ENCODE data around the gene ZXDC. TPM values are rescaled to one million over a fixed set of nuclear protein-coding genes. Genes with fewer than 3 reads are reported as not detected.

ZXDC gene, protein sequence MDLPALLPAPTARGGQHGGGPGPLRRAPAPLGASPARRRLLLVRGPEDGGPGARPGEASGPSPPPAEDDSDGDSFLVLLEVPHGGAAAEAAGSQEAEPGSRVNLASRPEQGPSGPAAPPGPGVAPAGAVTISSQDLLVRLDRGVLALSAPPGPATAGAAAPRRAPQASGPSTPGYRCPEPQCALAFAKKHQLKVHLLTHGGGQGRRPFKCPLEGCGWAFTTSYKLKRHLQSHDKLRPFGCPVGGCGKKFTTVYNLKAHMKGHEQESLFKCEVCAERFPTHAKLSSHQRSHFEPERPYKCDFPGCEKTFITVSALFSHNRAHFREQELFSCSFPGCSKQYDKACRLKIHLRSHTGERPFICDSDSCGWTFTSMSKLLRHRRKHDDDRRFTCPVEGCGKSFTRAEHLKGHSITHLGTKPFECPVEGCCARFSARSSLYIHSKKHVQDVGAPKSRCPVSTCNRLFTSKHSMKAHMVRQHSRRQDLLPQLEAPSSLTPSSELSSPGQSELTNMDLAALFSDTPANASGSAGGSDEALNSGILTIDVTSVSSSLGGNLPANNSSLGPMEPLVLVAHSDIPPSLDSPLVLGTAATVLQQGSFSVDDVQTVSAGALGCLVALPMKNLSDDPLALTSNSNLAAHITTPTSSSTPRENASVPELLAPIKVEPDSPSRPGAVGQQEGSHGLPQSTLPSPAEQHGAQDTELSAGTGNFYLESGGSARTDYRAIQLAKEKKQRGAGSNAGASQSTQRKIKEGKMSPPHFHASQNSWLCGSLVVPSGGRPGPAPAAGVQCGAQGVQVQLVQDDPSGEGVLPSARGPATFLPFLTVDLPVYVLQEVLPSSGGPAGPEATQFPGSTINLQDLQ
- total RNA-seq, result 10 to 100 TPM; 15.4 to 40.3 (median 20.2) TPM
- polyA plus RNA-seq, result 10 to 100 TPM in 1 of 2 donors, 1 to 10 TPM in 1; 8.7 to 10.9 TPM
- long read RNA-seq, donor 1, full-length matches to known transcripts, result 9 of 22 reads
- long read RNA-seq, donor 1, partial matches to known transcripts, result 2 of 22 reads
- long read RNA-seq, donor 1, other reads (novel, unspliced or antisense), result 11 of 22 reads
- long read RNA-seq, donor 2, partial matches to known transcripts, result 3 of 12 reads
- long read RNA-seq, donor 2, other reads (novel, unspliced or antisense), result 5 of 12 reads
- long read RNA-seq, donor 3, full-length matches to known transcripts, result 13 of 30 reads
- long read RNA-seq, donor 3, partial matches to known transcripts, result 4 of 30 reads
- long read RNA-seq, donor 3, other reads (novel, unspliced or antisense), result 13 of 30 reads

DNA sequence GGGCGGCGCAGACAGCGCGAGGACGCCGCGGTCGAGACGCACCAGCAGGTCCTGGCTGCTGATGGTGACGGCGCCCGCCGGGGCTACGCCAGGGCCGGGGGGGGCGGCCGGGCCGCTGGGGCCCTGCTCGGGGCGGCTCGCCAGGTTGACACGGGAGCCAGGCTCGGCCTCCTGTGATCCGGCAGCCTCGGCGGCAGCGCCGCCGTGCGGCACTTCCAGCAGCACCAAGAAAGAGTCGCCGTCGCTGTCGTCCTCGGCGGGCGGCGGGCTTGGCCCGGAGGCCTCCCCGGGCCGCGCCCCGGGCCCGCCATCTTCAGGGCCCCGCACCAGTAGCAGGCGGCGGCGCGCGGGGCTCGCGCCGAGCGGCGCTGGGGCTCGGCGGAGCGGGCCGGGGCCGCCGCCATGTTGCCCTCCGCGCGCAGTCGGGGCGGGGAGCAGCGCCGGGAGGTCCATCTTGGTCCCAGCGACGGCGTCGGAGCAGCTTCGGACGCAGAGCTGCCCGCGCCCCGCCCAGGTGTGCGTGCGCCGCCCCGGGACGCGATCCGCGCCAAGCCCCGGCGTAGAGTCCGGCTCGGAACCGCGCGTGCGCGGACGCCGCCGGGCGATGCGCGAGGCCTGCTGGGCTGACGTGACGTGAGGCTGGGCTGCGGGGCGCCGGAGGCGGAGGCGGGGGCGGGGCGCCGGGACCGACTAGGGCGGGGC, at the start of gene ZXDC:
TSS of gene ZXDC (minus strand) at position 479 of the 702 bp plus-strand sequence. CDS start at position 453, 26 bp downstream.
- Histone ChIP-seq H3K4me1 (peaks cover 0 to 54% (median 42%) of the 10 kb centered on the region in 12 donors), H3K4me3 (peak within 1 kb of the TSS; percentile 63 to 90 (median 80)), H3K9me3 (no peaks in the 10 kb centered on the region), H3K27me3 (no peaks in the 10 kb centered on the region), H3K27ac (peak within 1 kb of the TSS; percentile 85 to 97 (median 92)), H3K36me3 (peaks cover 0 to 17% (median 10%) of the 10 kb centered on the region in 9 donors)
- intact Hi-C loops (cut with DNase I), result loop anchor here in 2 of 10 donors (10.0 kb wide), 2 partner anchors 121 to 221 kb away; partner anchors contain the start of gene KLF15 (in 1 of the 2)
- peak; percentile 83 to 89 (median 87) for ATAC-seq
- TF ChIP-seq, protein P1, sequence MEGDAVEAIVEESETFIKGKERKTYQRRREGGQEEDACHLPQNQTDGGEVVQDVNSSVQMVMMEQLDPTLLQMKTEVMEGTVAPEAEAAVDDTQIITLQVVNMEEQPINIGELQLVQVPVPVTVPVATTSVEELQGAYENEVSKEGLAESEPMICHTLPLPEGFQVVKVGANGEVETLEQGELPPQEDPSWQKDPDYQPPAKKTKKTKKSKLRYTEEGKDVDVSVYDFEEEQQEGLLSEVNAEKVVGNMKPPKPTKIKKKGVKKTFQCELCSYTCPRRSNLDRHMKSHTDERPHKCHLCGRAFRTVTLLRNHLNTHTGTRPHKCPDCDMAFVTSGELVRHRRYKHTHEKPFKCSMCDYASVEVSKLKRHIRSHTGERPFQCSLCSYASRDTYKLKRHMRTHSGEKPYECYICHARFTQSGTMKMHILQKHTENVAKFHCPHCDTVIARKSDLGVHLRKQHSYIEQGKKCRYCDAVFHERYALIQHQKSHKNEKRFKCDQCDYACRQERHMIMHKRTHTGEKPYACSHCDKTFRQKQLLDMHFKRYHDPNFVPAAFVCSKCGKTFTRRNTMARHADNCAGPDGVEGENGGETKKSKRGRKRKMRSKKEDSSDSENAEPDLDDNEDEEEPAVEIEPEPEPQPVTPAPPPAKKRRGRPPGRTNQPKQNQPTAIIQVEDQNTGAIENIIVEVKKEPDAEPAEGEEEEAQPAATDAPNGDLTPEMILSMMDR (IDR thresholded peaks at IDR 0.05), result peak in 9 of 12 donors; percentile 18 to 70 (median 51)
- TF ChIP-seq POLR2A (IDR thresholded peaks at IDR 0.05), result peak in 1 of 2 donors; percentile 50
- WGBS, 4 donors, result 0 to 1% (median 0%) methylated on average over 17 to 112 of the region's 112 CpGs
- peak; percentile 95 to 98 (median 96) for DNase-seq

DNA sequence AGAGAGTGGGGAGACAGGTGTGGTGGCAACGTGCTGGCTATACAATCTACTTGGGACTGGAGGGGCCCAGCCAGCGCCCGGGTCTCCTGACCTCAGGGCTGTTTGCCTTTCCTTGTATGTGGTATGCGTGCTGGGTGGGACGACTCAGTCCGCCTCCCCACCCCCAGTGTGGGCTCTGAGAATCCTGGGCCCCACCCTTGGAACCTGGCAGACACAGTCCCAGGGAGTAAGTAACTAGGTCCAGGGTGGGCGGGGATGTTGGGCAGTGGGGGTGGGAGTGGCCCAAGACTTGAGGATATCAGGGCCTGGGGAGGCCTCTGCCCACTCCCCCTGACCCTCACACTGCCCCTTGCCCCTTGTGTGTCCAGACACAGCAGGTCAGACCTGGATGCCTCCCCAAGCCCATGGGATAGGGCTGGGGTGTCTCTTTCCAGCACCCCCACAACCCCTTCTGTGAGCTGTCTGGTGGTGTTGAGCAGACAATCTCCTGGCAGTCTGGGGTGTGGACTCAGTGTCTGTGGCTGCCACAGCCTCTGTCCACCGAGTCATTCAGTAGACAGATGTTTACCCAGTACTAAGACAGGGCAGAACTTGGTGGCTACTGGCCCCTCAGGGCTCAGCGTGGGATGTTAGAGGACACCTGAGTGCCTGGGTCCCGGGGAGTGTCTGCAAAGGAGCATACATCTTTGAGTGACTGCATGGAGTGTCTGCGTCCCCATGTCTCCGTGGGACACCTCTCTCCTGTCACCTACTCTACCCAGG, 49.6 kb upstream of the ZXDC start:
- peak overlapping the region in 2 of 12 donors; percentile 54 to 58 for H3K4me3 ChIP-seq
- H3K27ac ChIP-seq, result no peak overlapping the region
- TF ChIP-seq, protein P1 (IDR thresholded peaks at IDR 0.05), result no peak
- TF ChIP-seq POLR2A (IDR thresholded peaks at IDR 0.05), result no peak
- 78 to 89% (median 82%) methylated on average over 6 to 12 of the region's 12 CpGs for WGBS, 4 donors
- DNase-seq, result peak in 3 of 5 donors; percentile 16 to 40 (median 18)
- no peak for ATAC-seq
- no peaks in the 10 kb centered on the region for H3K36me3 ChIP-seq
- no peaks in the 10 kb centered on the region for H3K9me3 ChIP-seq
- intact Hi-C loops (cut with DNase I), result loop anchor here in 6 of 10 donors (5.0 to 10.0 kb wide), 4 partner anchors 42 to 1020 kb away; partner anchors contain the start of gene TXNRD3 (in 1 of the 6)
- H3K27me3 ChIP-seq, result peaks cover 0 to 20% (median 7%) of the 10 kb centered on the region in 9 donors
- H3K4me1 ChIP-seq, result peaks cover 0 to 37% (median 9%) of the 10 kb centered on the region in 12 donors

DNA sequence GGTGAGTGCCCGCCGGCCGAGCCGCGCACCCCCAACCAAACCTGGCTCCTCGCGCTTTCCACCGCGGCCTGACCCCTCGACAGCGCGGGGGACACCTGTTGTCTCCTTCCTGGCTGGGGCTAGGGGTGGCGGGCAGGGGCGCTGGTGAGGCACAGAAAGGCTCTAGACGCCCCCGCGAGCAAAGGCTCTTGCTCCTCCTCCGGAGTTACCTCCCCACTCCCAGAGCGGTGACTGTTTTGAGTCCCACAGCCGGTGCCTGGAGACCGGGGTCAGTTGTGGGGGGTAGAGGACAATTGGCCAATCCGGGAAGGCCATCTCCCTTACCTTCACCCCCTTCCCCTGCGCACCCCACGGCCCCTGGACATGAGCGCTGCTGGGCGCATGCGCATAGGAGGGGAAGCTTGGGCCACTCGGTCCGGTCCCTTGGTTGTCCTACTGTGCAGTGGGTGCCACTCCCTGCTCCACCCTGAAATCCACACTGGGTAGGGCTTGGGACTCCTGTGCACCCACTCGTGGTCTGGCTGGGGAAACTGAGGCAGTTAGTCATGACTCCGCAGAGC, 48.8 kb upstream of the ZXDC start:
- DNase-seq (peak in 3 of 5 donors; percentile 32 to 76 (median 39)), ATAC-seq (peak in 2 of 4 donors; percentile 9 to 13)
- Histone ChIP-seq H3K36me3 (no peaks in the 10 kb centered on the region), H3K4me1 (peaks cover 0 to 29% (median 8%) of the 10 kb centered on the region in 12 donors), H3K27ac (peak overlapping the region in 5 of 12 donors; percentile 17 to 42 (median 29)), H3K9me3 (no peaks in the 10 kb centered on the region), H3K27me3 (peaks cover 0 to 20% (median 7%) of the 10 kb centered on the region in 9 donors), H3K4me3 (peak overlapping the region; percentile 23 to 58 (median 50))
- 7 to 29% (median 11%) methylated on average over 10 to 31 of the region's 31 CpGs for WGBS, 4 donors
- intact Hi-C loops (cut with DNase I), result loop anchor here in 9 of 10 donors (5.0 to 10.0 kb wide), 7 partner anchors 43 to 1023 kb away; partner anchors contain the start of gene TXNRD3 (in 1 of the 9)
- TF ChIP-seq, protein P1 (IDR thresholded peaks at IDR 0.05), result no peak
- TF ChIP-seq POLR2A (IDR thresholded peaks at IDR 0.05), result no peak
